GM18511 (cell line): ENCODE results near the gene ATXN7L2.

Source experiments
- ATAC-seq: cut with Tn5 transposase; IDR thresholded peaks from one replicate; pipeline ENCODE4 v1.9.1; 2021; ENCODE audit warnings: mild to moderate bottlenecking, moderate library complexity; ENCODE audit not compliant: unreplicated experiment

The ATXN7L2 gene

DNA sequence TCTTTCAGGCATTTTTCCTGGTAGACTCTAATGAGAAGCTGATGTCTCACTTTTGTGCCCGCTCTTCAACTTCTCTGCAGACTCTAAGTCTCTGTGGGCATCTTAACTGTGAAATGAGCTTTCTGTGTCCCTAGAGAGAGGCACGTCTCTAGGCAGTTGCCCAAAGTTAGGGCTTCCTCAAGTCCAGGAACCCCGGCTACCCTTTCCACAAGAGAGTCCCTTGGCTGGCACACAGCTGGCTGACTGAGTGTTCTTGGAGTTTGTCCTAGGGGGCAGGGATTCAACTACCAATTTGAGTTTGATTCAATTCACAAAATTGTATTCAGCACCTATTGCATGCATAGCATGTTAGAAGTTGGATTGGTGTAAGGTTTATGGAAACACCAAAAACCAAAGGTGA, 57.4 kb downstream of the ATXN7L2 start:
- no peak for ATAC-seq
